Measurements from ENCODE around the gene WWTR1.

- TF ChIP-seq CTCF (conservative IDR thresholded peaks at IDR 0.05 in 1 of 2, IDR thresholded peaks at IDR 0.05 in 1 of 2; ENCODE audit: extremely low read depth in 1 of 2, insufficient read depth in 1 of 2, low read depth in 1 of 2, low read length in 2 of 2): no peak
- no peak for TF ChIP-seq EZH2 (IDR thresholded peaks at IDR 0.05; ENCODE audit: borderline replicate concordance, low read length)
Measured at GRCh38 chr3:149494759-149495580, 162.9 kb downstream of the WWTR1 start.

Data from mammary epithelial cell (primary cell).